ENCODE results near the gene NSD1.

- peak; percentile 96 for TF ChIP-seq CTCF (IDR thresholded peaks at IDR 0.05; ENCODE audit: poor library complexity)
- no peak for TF ChIP-seq EZH2 (IDR thresholded peaks at IDR 0.05; ENCODE audit: borderline replicate concordance)
Measured at GRCh38 chr5:177111720-177112394, 21.7 kb upstream of the NSD1 start.
